ENCODE measurements around the gene AMPD2.

The AMPD2 gene

GRCh38 chr1:109640285-109640865, 20.7 kb downstream of the AMPD2 start:
- peak; percentile 97 for TF ChIP-seq CTCF (conservative IDR thresholded peaks at IDR 0.05; ENCODE audit: low read depth, low read length)
- DNase-seq (ENCODE audit: low read depth): no peak
- H3K4me3 ChIP-seq (ENCODE audit: low read length): no peak overlapping the region

GRCh38 chr1:109641078-109641740, 21.6 kb downstream of the AMPD2 start:
- no peak for TF ChIP-seq CTCF (conservative IDR thresholded peaks at IDR 0.05; ENCODE audit: low read depth, low read length)
- DNase-seq (ENCODE audit: low read depth): no peak
- no peak overlapping the region for H3K4me3 ChIP-seq (ENCODE audit: low read length)

GRCh38 chr1:109641861-109642260, 22.2 kb downstream of the AMPD2 start:
- no peak for DNase-seq (ENCODE audit: low read depth)
- no peak for TF ChIP-seq CTCF (conservative IDR thresholded peaks at IDR 0.05; ENCODE audit: low read depth, low read length)
- no peak overlapping the region for H3K4me3 ChIP-seq (ENCODE audit: low read length)

GRCh38 chr1:109642626-109643025, 23.0 kb downstream of the AMPD2 start:
- H3K4me3 ChIP-seq (ENCODE audit: low read length): no peak overlapping the region
- no peak for DNase-seq (ENCODE audit: low read depth)
- no peak for TF ChIP-seq CTCF (conservative IDR thresholded peaks at IDR 0.05; ENCODE audit: low read depth, low read length)

- no peak for DNase-seq (ENCODE audit: low read depth)
- no peak overlapping the region for H3K4me3 ChIP-seq (ENCODE audit: low read length)
- TF ChIP-seq CTCF (conservative IDR thresholded peaks at IDR 0.05; ENCODE audit: low read depth, low read length): peak; percentile 90
These were observed 24.0 kb downstream of the AMPD2 start for GRCh38 chr1:109643385-109644230.

GRCh38 chr1:109644670-109645069, 25.0 kb downstream of the AMPD2 start:
- TF ChIP-seq CTCF (conservative IDR thresholded peaks at IDR 0.05; ENCODE audit: low read depth, low read length): no peak
- DNase-seq (ENCODE audit: low read depth): no peak
- no peak overlapping the region for H3K4me3 ChIP-seq (ENCODE audit: low read length)
